ENCODE results near the gene EFCAB7. TPM values are rescaled to one million over a fixed set of nuclear protein-coding genes. Genes with fewer than 3 reads are reported as not detected.

Gene EFCAB7, protein sequence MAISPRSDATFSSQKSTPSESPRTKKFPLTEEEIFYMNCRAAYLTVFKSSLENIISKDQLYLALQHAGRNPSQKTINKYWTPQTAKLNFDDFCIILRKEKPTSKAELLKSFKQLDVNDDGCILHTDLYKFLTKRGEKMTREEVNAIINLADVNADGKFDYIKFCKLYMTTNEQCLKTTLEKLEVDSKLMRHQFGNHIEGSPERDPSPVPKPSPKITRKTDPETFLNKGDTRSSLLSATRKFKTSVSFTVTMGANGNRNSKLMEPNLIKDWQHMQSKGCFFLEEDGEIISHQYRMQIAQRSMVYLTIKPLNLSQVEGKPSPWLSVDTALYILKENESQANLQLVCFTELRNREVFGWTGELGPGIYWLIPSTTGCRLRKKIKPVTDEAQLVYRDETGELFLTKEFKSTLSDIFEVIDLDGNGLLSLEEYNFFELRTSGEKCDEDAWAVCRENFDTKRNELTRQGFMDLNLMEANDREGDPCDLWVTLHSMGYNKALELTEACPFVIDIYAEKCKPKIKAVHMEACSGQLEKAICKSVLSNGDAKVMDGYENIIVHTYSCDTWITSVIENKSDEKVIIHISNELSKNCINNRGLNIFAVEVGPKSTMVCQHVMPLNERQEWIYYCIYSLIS
- total RNA-seq = 6.0 TPM

DNA sequence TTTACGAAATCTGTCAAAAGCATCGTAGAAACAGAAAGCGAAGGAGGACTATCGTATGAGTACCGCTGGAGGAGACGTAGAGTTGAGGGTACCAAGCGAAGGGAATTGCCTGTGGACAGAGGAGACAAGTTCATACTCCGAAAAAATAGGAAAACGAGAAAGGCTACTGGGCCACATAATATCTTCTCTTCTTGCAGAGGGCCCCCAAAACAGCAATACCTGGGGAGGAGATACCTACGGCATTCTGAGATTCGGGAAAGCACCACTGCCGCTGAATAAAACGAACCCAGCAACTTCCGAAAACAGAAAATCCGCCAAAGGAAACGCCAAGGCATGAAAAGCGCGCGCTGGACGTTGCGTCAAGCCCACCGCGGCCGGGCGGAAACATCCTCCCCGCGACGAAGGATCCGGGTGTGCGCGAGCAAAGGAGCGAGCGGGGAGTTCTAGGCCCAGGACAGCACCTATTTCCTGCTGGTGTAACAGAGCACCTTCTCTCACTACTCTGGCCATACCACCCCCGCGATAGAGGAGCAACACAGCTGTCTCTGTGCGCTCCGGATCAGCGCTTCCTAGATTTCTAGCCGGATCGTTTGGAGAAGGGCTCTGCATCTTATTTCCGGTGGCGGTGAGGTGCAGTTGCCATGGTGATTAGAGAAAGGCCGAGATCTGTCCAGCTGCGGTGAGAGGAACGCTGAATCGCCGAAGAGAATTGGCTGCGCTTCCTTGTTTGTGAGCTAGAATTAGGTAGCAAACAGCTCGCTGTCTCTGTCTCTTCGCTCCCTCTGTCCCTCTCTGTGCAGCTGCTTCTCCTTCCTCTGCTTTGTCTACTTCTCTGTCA, at the start of gene EFCAB7, which contains the start of gene ITGB3BP:
TSS of gene EFCAB7 (plus strand) at position 635 of the 838 bp plus-strand sequence. CDS start 2,048 bp downstream, outside the sequence.
TSS of gene ITGB3BP (minus strand) at position 335 of the 838 bp plus-strand sequence. CDS start at position 243, 92 bp downstream.
- Histone ChIP-seq H3K27me3 (ENCODE audit: insufficient read depth, low read length) (no peaks in the 10 kb centered on the region), H3K4me3 (ENCODE audit: low read length) (peak within 1 kb of the TSS; percentile 87), H3K4me1 (ENCODE audit: insufficient read depth, low read length) (peaks cover 17% of the 10 kb centered on the region), H3K9me3 (ENCODE audit: low read depth, low read length) (no peaks in the 10 kb centered on the region)

DNA sequence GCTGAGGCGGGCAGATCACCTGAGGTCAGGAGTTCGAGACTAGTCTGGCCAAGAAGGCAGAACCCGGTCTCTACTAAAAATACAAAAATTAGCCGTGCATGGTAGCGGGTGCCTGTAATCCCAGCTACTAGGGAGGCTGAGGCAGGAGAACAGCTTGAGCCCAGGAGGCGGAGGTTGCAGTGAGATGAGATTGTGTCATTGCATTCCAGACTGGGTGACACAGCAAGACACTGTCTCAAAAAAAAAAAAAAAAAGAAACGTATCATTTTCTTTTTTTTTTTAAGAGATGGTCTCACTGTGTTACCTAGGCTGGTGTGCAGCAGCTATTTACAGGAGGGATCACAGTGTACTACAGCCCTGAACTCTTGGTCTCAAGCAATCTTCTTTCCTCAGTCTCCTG, 47.6 kb upstream of the EFCAB7 start:
- Histone ChIP-seq H3K27me3 (ENCODE audit: insufficient read depth, low read length) (no peaks in the 10 kb centered on the region), H3K4me1 (ENCODE audit: insufficient read depth, low read length) (no peaks in the 10 kb centered on the region), H3K4me3 (ENCODE audit: low read length) (no peak overlapping the region), H3K9me3 (ENCODE audit: low read depth, low read length) (no peaks in the 10 kb centered on the region)

DNA sequence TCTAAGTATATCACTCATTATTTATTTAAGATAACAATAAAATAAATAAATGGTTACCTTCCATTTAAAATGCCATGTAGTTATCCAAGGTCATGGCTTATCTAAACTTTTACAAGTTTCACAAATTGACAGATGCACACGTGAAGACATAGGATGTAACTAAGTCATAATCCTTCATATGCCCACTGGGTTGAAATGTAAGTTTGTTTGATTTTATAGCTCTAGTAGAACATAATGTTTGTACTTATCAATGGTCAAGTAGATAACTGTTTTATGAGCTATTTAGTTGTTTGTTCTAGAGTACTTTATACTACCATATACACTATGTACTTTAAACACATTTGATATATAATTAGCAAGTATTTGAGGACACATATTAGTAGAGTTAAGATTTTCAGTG, 43.3 kb upstream of the EFCAB7 start:
- Histone ChIP-seq H3K4me1 (ENCODE audit: insufficient read depth, low read length) (no peaks in the 10 kb centered on the region), H3K9me3 (ENCODE audit: low read depth, low read length) (no peaks in the 10 kb centered on the region), H3K27me3 (ENCODE audit: insufficient read depth, low read length) (no peaks in the 10 kb centered on the region)

DNA sequence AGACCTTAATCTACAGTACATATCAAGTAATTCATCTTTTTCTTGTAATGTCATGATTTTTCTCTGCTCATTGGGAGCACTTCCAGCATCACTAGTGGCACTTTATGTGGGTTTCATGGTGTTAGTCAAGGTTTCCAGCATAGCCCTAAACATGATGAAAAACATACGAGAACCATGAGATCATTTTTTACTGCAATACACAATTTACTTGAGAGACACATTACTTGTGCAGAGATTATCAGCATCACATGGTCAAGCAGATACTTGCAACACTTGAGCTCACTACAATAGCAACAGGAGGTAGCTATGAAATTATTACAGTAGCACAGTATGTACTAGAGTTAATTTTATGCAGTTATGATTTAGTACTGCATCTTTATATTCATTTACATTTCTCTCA, 36.7 kb upstream of the EFCAB7 start:
- H3K4me1 ChIP-seq (ENCODE audit: insufficient read depth, low read length) = no peaks in the 10 kb centered on the region
- no peak overlapping the region for H3K4me3 ChIP-seq (ENCODE audit: low read length)
- no peaks in the 10 kb centered on the region for H3K9me3 ChIP-seq (ENCODE audit: low read depth, low read length)
- no peaks in the 10 kb centered on the region for H3K27me3 ChIP-seq (ENCODE audit: insufficient read depth, low read length)

More for the DNA sequence above, 43.3 kb upstream of the EFCAB7 start:
- H3K4me3 ChIP-seq (ENCODE audit: low read length) = no peak overlapping the region

DNA sequence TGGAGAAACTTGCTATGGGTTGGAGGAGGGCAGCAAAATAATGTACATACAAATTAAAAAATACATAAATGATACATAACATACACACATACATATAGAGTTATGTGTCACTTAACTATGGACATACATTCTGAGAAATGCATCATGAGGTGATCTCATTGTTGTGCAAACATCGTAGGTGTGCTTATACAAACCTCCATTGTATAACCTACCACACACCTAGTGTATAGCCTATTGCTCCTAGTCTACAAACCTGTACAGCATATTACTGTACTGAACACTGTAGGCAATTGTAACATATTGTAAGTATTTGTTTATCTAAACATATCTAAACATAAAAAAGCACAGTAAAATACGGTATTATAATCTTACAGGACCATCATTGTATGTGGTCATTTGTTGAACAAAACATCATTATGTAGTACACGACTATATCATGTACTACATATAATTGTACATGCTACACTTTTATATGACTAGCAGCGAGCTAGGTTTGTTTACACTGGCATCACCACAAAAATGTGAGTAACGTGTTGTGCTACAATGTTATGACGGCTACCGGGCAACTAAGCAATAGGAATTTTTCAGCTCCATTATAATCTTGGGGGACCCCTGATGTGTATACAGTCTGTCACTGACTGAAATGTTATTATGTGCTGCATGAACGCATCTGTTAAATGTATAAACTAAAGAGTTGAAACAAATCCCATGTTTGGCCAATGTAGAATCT, 35.8 kb upstream of the EFCAB7 start:
- Histone ChIP-seq H3K27me3 (ENCODE audit: insufficient read depth, low read length) (no peaks in the 10 kb centered on the region), H3K4me1 (ENCODE audit: insufficient read depth, low read length) (no peaks in the 10 kb centered on the region), H3K9me3 (ENCODE audit: low read depth, low read length) (no peaks in the 10 kb centered on the region), H3K4me3 (ENCODE audit: low read length) (no peak overlapping the region)

DNA sequence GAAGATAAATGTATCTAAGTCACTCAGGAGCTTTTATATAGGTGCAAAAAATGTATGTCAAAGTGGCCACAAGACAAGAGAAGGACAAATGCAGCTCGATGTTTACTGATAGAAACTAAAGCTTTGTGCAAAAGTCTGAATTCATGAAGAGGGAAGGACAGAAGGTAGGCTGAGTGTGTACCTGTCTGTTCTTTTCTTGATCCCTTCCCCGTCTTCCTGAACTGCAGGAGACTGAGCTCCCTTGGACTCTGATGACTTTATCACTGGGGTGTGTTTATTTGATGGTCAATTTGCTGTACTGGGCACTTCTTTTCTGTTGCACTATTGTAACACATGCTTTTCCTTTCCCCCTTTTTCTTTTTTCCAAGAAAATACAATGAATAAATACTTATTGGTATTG, 25.7 kb upstream of the EFCAB7 start:
- no peaks in the 10 kb centered on the region for H3K4me1 ChIP-seq (ENCODE audit: insufficient read depth, low read length)
- no peak overlapping the region for H3K4me3 ChIP-seq (ENCODE audit: low read length)
- no peaks in the 10 kb centered on the region for H3K27me3 ChIP-seq (ENCODE audit: insufficient read depth, low read length)
- no peaks in the 10 kb centered on the region for H3K9me3 ChIP-seq (ENCODE audit: low read depth, low read length)

DNA sequence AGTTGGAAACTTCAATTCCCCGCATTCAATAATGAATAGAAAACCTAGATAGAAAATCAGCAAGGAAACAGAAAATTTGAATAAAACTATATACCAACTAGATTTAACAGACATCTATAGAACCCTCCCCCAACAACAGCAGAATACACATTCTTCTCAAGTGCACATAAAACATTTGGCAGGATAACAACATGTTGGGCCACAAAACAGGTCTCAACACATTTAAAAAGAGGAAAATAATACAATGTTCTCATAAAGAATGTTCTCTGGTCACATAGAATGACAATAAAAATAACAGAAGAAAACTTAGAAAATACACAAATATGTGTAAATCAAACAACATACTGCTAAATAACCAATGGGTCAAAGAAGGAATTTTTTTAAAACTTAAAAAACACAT, 25.2 kb upstream of the EFCAB7 start:
- Histone ChIP-seq H3K27me3 (ENCODE audit: insufficient read depth, low read length) (no peaks in the 10 kb centered on the region), H3K4me1 (ENCODE audit: insufficient read depth, low read length) (no peaks in the 10 kb centered on the region), H3K4me3 (ENCODE audit: low read length) (no peak overlapping the region), H3K9me3 (ENCODE audit: low read depth, low read length) (no peaks in the 10 kb centered on the region)

DNA sequence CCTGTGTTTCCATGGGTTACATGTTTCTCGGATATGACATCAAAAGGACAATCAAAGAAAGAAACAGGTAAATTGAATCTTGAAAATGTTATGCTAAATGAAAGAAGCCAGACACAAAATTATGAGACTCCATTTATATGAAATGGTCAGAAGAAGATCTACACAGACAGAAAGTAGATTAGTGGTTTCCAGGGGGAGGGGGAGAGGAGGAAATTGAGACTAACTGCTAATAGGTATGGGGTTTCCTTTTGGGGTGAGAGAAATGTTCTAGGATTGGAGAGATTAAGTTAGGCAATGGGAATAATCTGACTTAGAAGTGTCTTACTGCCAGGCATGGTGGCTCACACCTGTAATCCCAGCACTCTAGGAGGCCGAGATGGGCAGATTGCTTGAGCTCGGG, 22.1 kb upstream of the EFCAB7 start:
- Histone ChIP-seq H3K4me3 (ENCODE audit: low read length) (no peak overlapping the region), H3K27me3 (ENCODE audit: insufficient read depth, low read length) (no peaks in the 10 kb centered on the region), H3K4me1 (ENCODE audit: insufficient read depth, low read length) (no peaks in the 10 kb centered on the region), H3K9me3 (ENCODE audit: low read depth, low read length) (no peaks in the 10 kb centered on the region)

DNA sequence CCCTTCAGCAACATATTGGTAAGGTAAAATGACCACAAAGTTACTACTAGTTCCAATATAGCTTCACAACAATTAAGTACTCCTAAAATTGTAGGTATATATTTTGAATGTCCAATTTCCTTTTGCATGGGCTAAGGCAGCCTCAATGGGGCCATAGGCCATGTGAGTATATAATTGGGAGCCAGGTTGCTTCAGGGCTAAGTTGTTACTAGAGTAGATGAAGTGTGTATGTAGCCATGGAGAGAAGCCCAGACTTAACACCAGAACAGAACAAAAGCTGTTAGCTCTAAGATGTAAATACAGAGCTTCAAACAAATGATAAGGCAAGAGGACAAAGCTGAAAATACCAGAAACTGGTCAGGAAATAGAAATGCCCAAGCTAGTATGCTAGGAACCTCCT, 16.5 kb upstream of the EFCAB7 start:
- Histone ChIP-seq H3K4me3 (ENCODE audit: low read length) (no peak overlapping the region), H3K4me1 (ENCODE audit: insufficient read depth, low read length) (no peaks in the 10 kb centered on the region)

DNA sequence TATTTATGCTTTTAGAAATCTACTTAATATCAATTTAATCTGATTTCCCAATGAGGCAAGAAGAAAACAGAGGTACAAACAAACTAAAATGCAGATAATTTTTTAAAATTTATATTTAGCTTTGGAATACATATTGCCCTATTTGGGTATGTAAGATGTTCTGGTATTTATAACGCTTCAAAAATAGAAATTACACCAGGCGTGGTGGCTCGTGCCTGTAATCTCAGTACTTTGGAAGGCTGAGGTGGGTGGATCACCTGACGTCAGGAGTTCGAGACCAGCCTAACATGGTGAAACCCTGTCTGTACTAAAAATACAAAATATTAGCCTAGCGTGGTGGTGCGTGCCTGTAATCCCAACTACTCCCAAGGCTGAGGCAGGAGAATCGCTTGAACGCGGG, 13.6 kb upstream of the EFCAB7 start:
- Histone ChIP-seq H3K9me3 (ENCODE audit: low read depth, low read length) (no peaks in the 10 kb centered on the region), H3K4me1 (ENCODE audit: insufficient read depth, low read length) (no peaks in the 10 kb centered on the region), H3K4me3 (ENCODE audit: low read length) (no peak overlapping the region), H3K27me3 (ENCODE audit: insufficient read depth, low read length) (no peaks in the 10 kb centered on the region)

More for the DNA sequence above, 16.5 kb upstream of the EFCAB7 start:
- Histone ChIP-seq H3K9me3 (ENCODE audit: low read depth, low read length) (no peaks in the 10 kb centered on the region), H3K27me3 (ENCODE audit: insufficient read depth, low read length) (no peaks in the 10 kb centered on the region)

DNA sequence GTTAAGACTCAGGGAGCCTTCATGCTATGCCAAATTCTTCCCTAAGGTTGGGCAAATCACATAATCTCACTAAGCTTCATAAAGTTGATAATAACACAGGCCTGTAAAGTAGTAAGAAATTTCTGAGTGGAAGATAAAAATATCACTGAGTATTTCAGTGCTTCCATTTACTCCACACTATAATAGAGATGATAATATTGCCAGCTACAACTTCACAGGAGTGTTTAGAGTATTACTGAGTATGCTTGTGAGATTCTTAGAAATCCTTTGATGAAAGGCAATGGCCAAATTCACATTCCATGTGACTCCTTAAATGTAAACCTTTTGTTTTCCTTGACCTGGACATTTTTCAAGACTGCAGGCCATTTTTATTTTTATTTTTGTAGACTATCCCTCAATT, 10.7 kb upstream of the EFCAB7 start:
- H3K4me1 ChIP-seq (ENCODE audit: insufficient read depth, low read length) = no peaks in the 10 kb centered on the region
- H3K9me3 ChIP-seq (ENCODE audit: low read depth, low read length) = no peaks in the 10 kb centered on the region
- H3K27me3 ChIP-seq (ENCODE audit: insufficient read depth, low read length) = no peaks in the 10 kb centered on the region
- H3K4me3 ChIP-seq (ENCODE audit: low read length) = no peak overlapping the region

DNA sequence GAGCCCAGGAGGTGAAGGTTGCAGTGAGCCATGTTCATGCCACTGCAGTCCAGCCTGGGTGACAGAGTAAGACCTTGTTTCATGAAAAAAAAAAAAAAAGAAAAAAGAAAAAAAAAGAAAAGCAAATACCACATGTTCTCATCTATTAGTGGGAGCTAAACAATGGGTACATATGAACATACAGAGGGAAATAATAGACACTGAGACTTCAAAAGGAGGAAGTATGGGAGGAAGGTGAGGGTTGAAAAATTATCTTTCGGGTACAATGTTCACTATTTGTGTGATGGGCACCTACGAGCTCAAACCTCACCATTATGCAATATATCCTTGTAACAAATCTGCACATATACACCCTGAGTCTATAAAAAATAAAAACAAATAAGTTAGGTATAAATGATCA, 6.7 kb upstream of the EFCAB7 start:
- no peaks in the 10 kb centered on the region for H3K4me1 ChIP-seq (ENCODE audit: insufficient read depth, low read length)
- H3K27me3 ChIP-seq (ENCODE audit: insufficient read depth, low read length) = no peaks in the 10 kb centered on the region
- H3K4me3 ChIP-seq (ENCODE audit: low read length) = no peak overlapping the region
- no peaks in the 10 kb centered on the region for H3K9me3 ChIP-seq (ENCODE audit: low read depth, low read length)

DNA sequence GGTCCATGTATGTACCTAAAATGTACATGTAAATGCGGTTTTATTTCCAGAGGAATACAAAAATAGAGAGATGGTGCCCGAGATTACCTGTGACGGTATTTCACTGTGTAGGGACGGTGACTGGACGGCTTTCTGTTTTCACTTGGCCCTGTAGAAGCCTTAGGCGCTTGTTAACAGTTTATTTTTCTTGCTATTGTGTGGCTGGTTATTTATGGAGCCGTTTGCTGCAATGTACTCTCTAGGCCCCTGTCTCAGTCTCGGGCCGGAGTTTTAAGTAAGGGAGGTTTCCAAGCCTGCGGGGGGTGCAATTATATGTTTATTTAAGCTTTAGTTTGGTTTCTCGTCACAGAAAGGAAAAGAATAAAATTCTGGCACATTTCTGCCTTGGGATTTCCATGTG, 413 bp downstream of the EFCAB7 start:
- H3K4me3 ChIP-seq (ENCODE audit: low read length) = peak overlapping the region; percentile 87
- H3K9me3 ChIP-seq (ENCODE audit: low read depth, low read length) = no peaks in the 10 kb centered on the region
- H3K27me3 ChIP-seq (ENCODE audit: insufficient read depth, low read length) = no peaks in the 10 kb centered on the region
- peaks cover 17% of the 10 kb centered on the region for H3K4me1 ChIP-seq (ENCODE audit: insufficient read depth, low read length)

DNA sequence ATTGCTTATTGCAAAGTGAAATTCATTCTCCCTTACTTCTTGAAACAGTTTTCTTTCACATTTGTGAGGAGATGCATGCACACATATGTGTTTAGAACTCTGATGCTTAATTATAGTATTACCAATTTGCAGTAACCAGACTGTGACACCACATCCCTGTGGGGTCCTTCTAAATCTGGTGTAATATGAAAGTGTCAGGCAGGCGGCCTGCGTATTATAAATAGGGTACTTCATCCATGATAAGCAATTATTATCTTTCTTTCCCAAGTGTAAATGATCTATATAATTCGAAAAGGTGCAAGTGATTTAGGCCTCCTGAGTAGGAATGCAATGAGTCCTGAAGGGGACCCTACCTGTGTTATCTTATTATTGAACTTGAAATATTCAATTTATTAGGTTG, 876 bp downstream of the EFCAB7 start:
- Histone ChIP-seq H3K9me3 (ENCODE audit: low read depth, low read length) (no peaks in the 10 kb centered on the region), H3K27me3 (ENCODE audit: insufficient read depth, low read length) (no peaks in the 10 kb centered on the region), H3K4me1 (ENCODE audit: insufficient read depth, low read length) (peaks cover 17% of the 10 kb centered on the region), H3K4me3 (ENCODE audit: low read length) (peak overlapping the region; percentile 87)
